Measurements from ENCODE around the gene ADGRA3.

ADGRA3 gene

DNA sequence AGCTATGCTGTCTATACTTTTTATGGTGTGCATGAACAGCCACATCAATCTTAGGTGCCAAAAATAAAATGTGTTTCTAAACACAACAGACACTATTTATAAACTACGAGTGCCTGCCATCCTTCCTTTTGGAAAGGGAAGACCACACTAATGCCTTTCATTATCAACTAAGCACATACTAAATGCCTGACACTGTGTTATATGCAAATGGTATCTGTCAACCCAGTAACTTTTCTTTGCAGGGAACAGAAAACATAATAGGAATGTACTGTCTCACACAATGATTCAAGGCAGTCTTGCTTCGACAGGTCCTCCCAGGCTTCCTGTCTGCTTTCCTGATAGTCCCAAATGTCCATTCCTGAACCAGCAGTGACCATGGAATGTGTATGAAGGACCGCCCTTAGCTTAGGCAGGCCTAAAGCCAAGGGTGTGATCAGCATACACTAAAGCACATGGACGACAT lies 43.8 kb downstream of the ADGRA3 start:
- Histone ChIP-seq H3K27me3 (ENCODE audit: control insufficient read depth in 5 of 5, insufficient read depth in 4 of 5, low read length in 5 of 5) (no peaks in the 10 kb centered on the region), H3K36me3 (ENCODE audit: control insufficient read depth in 5 of 5, insufficient read depth in 5 of 5, low read length in 5 of 5) (peaks cover 0 to 4% (median 0%) of the 10 kb centered on the region in 5 donors), H3K4me3 (ENCODE audit: low read depth in 1 of 5, low read length in 5 of 5) (no peak overlapping the region), H3K9ac (ENCODE audit: low read length in 5 of 5) (no peak overlapping the region), H3K4me1 (ENCODE audit: control insufficient read depth in 5 of 5, insufficient read depth in 5 of 5, low read length in 5 of 5) (no peaks in the 10 kb centered on the region), H3K27ac (ENCODE audit: low read depth, low read length) (no peak overlapping the region), H3K9me3 (ENCODE audit: control insufficient read depth in 5 of 5, low read length in 5 of 5) (no peaks in the 10 kb centered on the region)

GRCh38 chr4:22471419-22471818 lies 44.4 kb downstream of the ADGRA3 start:
- Histone ChIP-seq H3K27me3 (ENCODE audit: control insufficient read depth in 5 of 5, insufficient read depth in 4 of 5, low read length in 5 of 5) (no peaks in the 10 kb centered on the region), H3K27ac (ENCODE audit: low read depth, low read length) (no peak overlapping the region), H3K9ac (ENCODE audit: low read length in 5 of 5) (no peak overlapping the region), H3K4me3 (ENCODE audit: low read depth in 1 of 5, low read length in 5 of 5) (no peak overlapping the region), H3K36me3 (ENCODE audit: control insufficient read depth in 5 of 5, insufficient read depth in 5 of 5, low read length in 5 of 5) (peaks cover 0 to 4% (median 0%) of the 10 kb centered on the region in 5 donors), H3K9me3 (ENCODE audit: control insufficient read depth in 5 of 5, low read length in 5 of 5) (no peaks in the 10 kb centered on the region), H3K4me1 (ENCODE audit: control insufficient read depth in 5 of 5, insufficient read depth in 5 of 5, low read length in 5 of 5) (no peaks in the 10 kb centered on the region)

GRCh38 chr4:22466581-22466980 lies 49.3 kb downstream of the ADGRA3 start:
- H3K4me1 ChIP-seq (ENCODE audit: control insufficient read depth in 5 of 5, insufficient read depth in 5 of 5, low read length in 5 of 5), result no peaks in the 10 kb centered on the region
- H3K9ac ChIP-seq (ENCODE audit: low read length in 5 of 5), result no peak overlapping the region
- H3K27me3 ChIP-seq (ENCODE audit: control insufficient read depth in 5 of 5, insufficient read depth in 4 of 5, low read length in 5 of 5), result no peaks in the 10 kb centered on the region
- no peaks in the 10 kb centered on the region for H3K9me3 ChIP-seq (ENCODE audit: control insufficient read depth in 5 of 5, low read length in 5 of 5)
- peaks cover 0 to 4% (median 0%) of the 10 kb centered on the region in 5 donors for H3K36me3 ChIP-seq (ENCODE audit: control insufficient read depth in 5 of 5, insufficient read depth in 5 of 5, low read length in 5 of 5)
- no peak overlapping the region for H3K27ac ChIP-seq (ENCODE audit: low read depth, low read length)
- H3K4me3 ChIP-seq (ENCODE audit: low read depth in 1 of 5, low read length in 5 of 5), result no peak overlapping the region

GRCh38 chr4:22465996-22466395 lies 49.9 kb downstream of the ADGRA3 start:
- no peaks in the 10 kb centered on the region for H3K9me3 ChIP-seq (ENCODE audit: control insufficient read depth in 5 of 5, low read length in 5 of 5)
- H3K4me3 ChIP-seq (ENCODE audit: low read depth in 1 of 5, low read length in 5 of 5), result no peak overlapping the region
- peaks cover 0 to 4% (median 0%) of the 10 kb centered on the region in 5 donors for H3K36me3 ChIP-seq (ENCODE audit: control insufficient read depth in 5 of 5, insufficient read depth in 5 of 5, low read length in 5 of 5)
- H3K9ac ChIP-seq (ENCODE audit: low read length in 5 of 5), result no peak overlapping the region
- H3K4me1 ChIP-seq (ENCODE audit: control insufficient read depth in 5 of 5, insufficient read depth in 5 of 5, low read length in 5 of 5), result no peaks in the 10 kb centered on the region
- no peak overlapping the region for H3K27ac ChIP-seq (ENCODE audit: low read depth, low read length)
- H3K27me3 ChIP-seq (ENCODE audit: control insufficient read depth in 5 of 5, insufficient read depth in 4 of 5, low read length in 5 of 5), result no peaks in the 10 kb centered on the region

GRCh38 chr4:22465349-22465748 lies 50.5 kb downstream of the ADGRA3 start:
- Histone ChIP-seq H3K9me3 (ENCODE audit: control insufficient read depth in 5 of 5, low read length in 5 of 5) (no peaks in the 10 kb centered on the region), H3K9ac (ENCODE audit: low read length in 5 of 5) (no peak overlapping the region), H3K27ac (ENCODE audit: low read depth, low read length) (no peak overlapping the region), H3K4me3 (ENCODE audit: low read depth in 1 of 5, low read length in 5 of 5) (no peak overlapping the region), H3K27me3 (ENCODE audit: control insufficient read depth in 5 of 5, insufficient read depth in 4 of 5, low read length in 5 of 5) (no peaks in the 10 kb centered on the region), H3K36me3 (ENCODE audit: control insufficient read depth in 5 of 5, insufficient read depth in 5 of 5, low read length in 5 of 5) (peaks cover 0 to 1% (median 0%) of the 10 kb centered on the region in 5 donors), H3K4me1 (ENCODE audit: control insufficient read depth in 5 of 5, insufficient read depth in 5 of 5, low read length in 5 of 5) (no peaks in the 10 kb centered on the region)

GRCh38 chr4:22463179-22463578 lies 52.7 kb downstream of the ADGRA3 start:
- H3K4me1 ChIP-seq (ENCODE audit: control insufficient read depth in 5 of 5, insufficient read depth in 5 of 5, low read length in 5 of 5), result no peaks in the 10 kb centered on the region
- no peak overlapping the region for H3K4me3 ChIP-seq (ENCODE audit: low read depth in 1 of 5, low read length in 5 of 5)
- peaks cover 0 to 3% (median 0%) of the 10 kb centered on the region in 5 donors for H3K36me3 ChIP-seq (ENCODE audit: control insufficient read depth in 5 of 5, insufficient read depth in 5 of 5, low read length in 5 of 5)
- H3K9me3 ChIP-seq (ENCODE audit: control insufficient read depth in 5 of 5, low read length in 5 of 5), result no peaks in the 10 kb centered on the region
- no peaks in the 10 kb centered on the region for H3K27me3 ChIP-seq (ENCODE audit: control insufficient read depth in 5 of 5, insufficient read depth in 4 of 5, low read length in 5 of 5)
- H3K27ac ChIP-seq (ENCODE audit: low read depth, low read length), result no peak overlapping the region
- no peak overlapping the region for H3K9ac ChIP-seq (ENCODE audit: low read length in 5 of 5)

DNA sequence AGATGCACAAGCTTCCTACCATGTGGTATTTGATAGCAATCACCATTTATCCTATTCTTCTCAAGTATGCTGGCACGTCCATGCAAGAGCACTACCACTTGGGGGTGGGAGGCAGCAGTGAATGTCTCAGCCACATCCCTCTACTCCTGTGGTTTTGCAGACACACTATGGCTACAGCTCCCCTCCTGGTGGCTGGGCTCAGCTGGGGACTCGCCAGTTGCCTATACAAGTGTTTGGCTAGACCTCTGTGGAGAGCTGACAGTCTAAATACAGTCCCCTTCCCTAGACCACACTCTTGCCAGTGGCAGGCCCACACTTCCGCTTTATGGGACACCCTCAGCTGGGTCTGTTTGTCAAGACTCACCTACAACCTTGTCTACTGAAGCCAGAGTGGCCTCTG lies 53.2 kb downstream of the ADGRA3 start:
- H3K9me3 ChIP-seq (ENCODE audit: control insufficient read depth in 5 of 5, low read length in 5 of 5), result no peaks in the 10 kb centered on the region
- no peaks in the 10 kb centered on the region for H3K4me1 ChIP-seq (ENCODE audit: control insufficient read depth in 5 of 5, insufficient read depth in 5 of 5, low read length in 5 of 5)
- H3K27me3 ChIP-seq (ENCODE audit: control insufficient read depth in 5 of 5, insufficient read depth in 4 of 5, low read length in 5 of 5), result no peaks in the 10 kb centered on the region
- no peak overlapping the region for H3K4me3 ChIP-seq (ENCODE audit: low read depth in 1 of 5, low read length in 5 of 5)
- H3K36me3 ChIP-seq (ENCODE audit: control insufficient read depth in 5 of 5, insufficient read depth in 5 of 5, low read length in 5 of 5), result peaks cover 0 to 3% (median 0%) of the 10 kb centered on the region in 5 donors
- H3K27ac ChIP-seq (ENCODE audit: low read depth, low read length), result no peak overlapping the region
- H3K9ac ChIP-seq (ENCODE audit: low read length in 5 of 5), result no peak overlapping the region

DNA sequence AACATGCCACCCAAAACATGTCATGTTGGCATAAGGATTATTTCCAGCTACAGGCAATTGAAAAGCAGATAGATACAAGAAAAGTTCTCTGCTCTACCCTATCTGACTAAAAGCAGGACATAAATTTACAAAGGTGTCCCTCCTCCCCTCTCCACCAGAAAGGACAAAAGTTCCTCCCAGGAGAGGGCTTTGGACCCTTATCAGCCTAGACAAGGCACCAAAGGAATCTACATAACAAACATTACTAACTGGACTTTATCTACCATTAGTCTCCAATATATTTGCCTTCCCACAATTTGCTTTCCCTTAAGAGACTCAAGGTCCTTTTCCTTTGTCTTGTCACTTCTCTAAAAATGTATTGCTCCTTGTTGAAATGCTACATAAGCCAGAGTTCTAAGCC lies 55.6 kb downstream of the ADGRA3 start:
- Histone ChIP-seq H3K36me3 (ENCODE audit: control insufficient read depth in 5 of 5, insufficient read depth in 5 of 5, low read length in 5 of 5) (peaks cover 0 to 3% (median 0%) of the 10 kb centered on the region in 5 donors), H3K4me1 (ENCODE audit: control insufficient read depth in 5 of 5, insufficient read depth in 5 of 5, low read length in 5 of 5) (no peaks in the 10 kb centered on the region), H3K27me3 (ENCODE audit: control insufficient read depth in 5 of 5, insufficient read depth in 4 of 5, low read length in 5 of 5) (no peaks in the 10 kb centered on the region), H3K27ac (ENCODE audit: low read depth, low read length) (no peak overlapping the region), H3K4me3 (ENCODE audit: low read depth in 1 of 5, low read length in 5 of 5) (no peak overlapping the region), H3K9me3 (ENCODE audit: control insufficient read depth in 5 of 5, low read length in 5 of 5) (no peaks in the 10 kb centered on the region), H3K9ac (ENCODE audit: low read length in 5 of 5) (no peak overlapping the region)

DNA sequence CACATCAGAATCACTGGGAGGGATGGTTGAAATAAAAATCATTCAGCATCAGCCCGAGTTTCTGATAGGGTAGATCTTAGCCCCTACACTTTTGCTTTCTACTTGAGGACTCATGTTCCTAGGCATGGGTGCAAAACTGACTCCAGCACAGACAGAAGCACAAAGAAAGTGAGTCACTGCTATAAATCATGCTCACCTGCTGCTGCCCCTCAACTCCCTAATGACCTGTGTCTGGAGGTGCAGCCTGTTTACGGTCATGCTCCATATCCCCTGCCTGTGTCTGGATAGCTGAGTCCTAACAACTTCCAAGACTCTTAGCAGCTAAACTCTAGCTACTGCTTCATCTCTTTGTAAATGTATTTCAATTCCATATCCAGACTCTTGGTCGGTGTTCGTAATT lies 57.8 kb downstream of the ADGRA3 start:
- Histone ChIP-seq H3K36me3 (ENCODE audit: control insufficient read depth in 5 of 5, insufficient read depth in 5 of 5, low read length in 5 of 5) (peaks cover 0 to 3% (median 0%) of the 10 kb centered on the region in 5 donors), H3K9ac (ENCODE audit: low read length in 5 of 5) (no peak overlapping the region), H3K9me3 (ENCODE audit: control insufficient read depth in 5 of 5, low read length in 5 of 5) (no peaks in the 10 kb centered on the region), H3K27me3 (ENCODE audit: control insufficient read depth in 5 of 5, insufficient read depth in 4 of 5, low read length in 5 of 5) (no peaks in the 10 kb centered on the region), H3K4me1 (ENCODE audit: control insufficient read depth in 5 of 5, insufficient read depth in 5 of 5, low read length in 5 of 5) (peaks cover 0 to 10% (median 0%) of the 10 kb centered on the region in 5 donors), H3K4me3 (ENCODE audit: low read depth in 1 of 5, low read length in 5 of 5) (no peak overlapping the region), H3K27ac (ENCODE audit: low read depth, low read length) (no peak overlapping the region)

DNA sequence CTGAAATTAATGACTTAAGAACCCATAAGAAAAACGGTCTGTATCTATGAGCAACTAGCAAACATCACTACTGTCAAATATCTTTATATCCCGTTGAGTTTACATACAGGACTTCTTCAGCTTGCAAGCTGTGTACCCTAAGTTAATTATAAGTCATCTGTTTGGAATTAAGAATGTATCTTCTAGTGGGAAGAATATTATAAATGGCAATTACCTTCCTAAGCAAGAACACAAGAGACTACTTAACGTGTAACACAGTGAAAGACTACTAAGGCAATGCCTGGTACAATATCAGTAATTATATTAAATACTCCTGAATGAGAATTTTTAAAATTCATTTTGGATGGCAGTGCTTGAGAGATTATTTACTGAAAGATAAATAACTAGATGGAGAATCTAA lies 58.5 kb downstream of the ADGRA3 start:
- Histone ChIP-seq H3K27me3 (ENCODE audit: control insufficient read depth in 5 of 5, insufficient read depth in 4 of 5, low read length in 5 of 5) (no peaks in the 10 kb centered on the region), H3K36me3 (ENCODE audit: control insufficient read depth in 5 of 5, insufficient read depth in 5 of 5, low read length in 5 of 5) (peaks cover 0 to 3% (median 0%) of the 10 kb centered on the region in 5 donors), H3K9ac (ENCODE audit: low read length in 5 of 5) (no peak overlapping the region), H3K4me3 (ENCODE audit: low read depth in 1 of 5, low read length in 5 of 5) (no peak overlapping the region), H3K27ac (ENCODE audit: low read depth, low read length) (no peak overlapping the region), H3K9me3 (ENCODE audit: control insufficient read depth in 5 of 5, low read length in 5 of 5) (no peaks in the 10 kb centered on the region), H3K4me1 (ENCODE audit: control insufficient read depth in 5 of 5, insufficient read depth in 5 of 5, low read length in 5 of 5) (peaks cover 0 to 10% (median 0%) of the 10 kb centered on the region in 5 donors)

DNA sequence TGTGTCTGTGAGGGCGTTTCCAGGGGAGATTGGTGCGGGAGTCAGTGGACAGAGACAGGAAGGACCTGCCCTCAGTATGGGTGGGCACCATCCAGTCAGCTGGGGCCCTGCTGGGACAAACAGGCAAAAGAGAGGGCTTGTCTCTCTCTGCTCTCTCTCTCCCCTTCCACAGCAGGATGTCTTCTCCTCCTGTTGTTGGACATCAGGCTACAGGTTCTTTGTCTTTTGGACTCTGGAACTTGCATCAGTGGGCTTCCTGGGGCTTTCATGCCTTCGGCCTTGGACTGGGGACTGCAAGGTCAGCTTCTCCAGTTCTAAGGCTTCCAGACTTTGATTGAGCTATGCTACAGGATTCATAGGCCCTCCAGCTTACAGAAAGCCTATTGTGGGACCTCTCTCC lies 59.6 kb downstream of the ADGRA3 start:
- H3K9me3 ChIP-seq (ENCODE audit: control insufficient read depth in 5 of 5, low read length in 5 of 5), result no peaks in the 10 kb centered on the region
- no peak overlapping the region for H3K4me3 ChIP-seq (ENCODE audit: low read depth in 1 of 5, low read length in 5 of 5)
- no peak overlapping the region for H3K27ac ChIP-seq (ENCODE audit: low read depth, low read length)
- H3K36me3 ChIP-seq (ENCODE audit: control insufficient read depth in 5 of 5, insufficient read depth in 5 of 5, low read length in 5 of 5), result peaks cover 0 to 3% (median 0%) of the 10 kb centered on the region in 5 donors
- H3K27me3 ChIP-seq (ENCODE audit: control insufficient read depth in 5 of 5, insufficient read depth in 4 of 5, low read length in 5 of 5), result no peaks in the 10 kb centered on the region
- no peak overlapping the region for H3K9ac ChIP-seq (ENCODE audit: low read length in 5 of 5)
- peaks cover 0 to 17% (median 0%) of the 10 kb centered on the region in 5 donors for H3K4me1 ChIP-seq (ENCODE audit: control insufficient read depth in 5 of 5, insufficient read depth in 5 of 5, low read length in 5 of 5)

All from subcutaneous abdominal adipose tissue (tissue), 5 donors.